ENCODE measurements around the gene MYO5B.

Gene MYO5B

GRCh38 chr18:49961271-49961670 is 233.7 kb downstream of the MYO5B start:
- DNase-seq, result no peak

- DNase-seq, result no peak
Observed at GRCh38 chr18:49960376-49960775, 234.6 kb downstream of the MYO5B start.

- no peak for DNase-seq
Observed at GRCh38 chr18:49959176-49959575, 235.8 kb downstream of the MYO5B start.

GRCh38 chr18:49955263-49955662 is 239.7 kb downstream of the MYO5B start:
- no peak for DNase-seq

GRCh38 chr18:49953391-49953790 is 241.6 kb downstream of the MYO5B start:
- no peak for DNase-seq

GRCh38 chr18:49949951-49950395 is 245.0 kb downstream of the MYO5B start:
- DNase-seq, result no peak

- no peak for DNase-seq
Observed at GRCh38 chr18:49948975-49949374, 246.0 kb downstream of the MYO5B start.

- no peak for DNase-seq
Observed at GRCh38 chr18:49944663-49945062, 250.3 kb downstream of the MYO5B start.

GRCh38 chr18:49936821-49937220 is 258.1 kb downstream of the MYO5B start:
- DNase-seq, result no peak

GRCh38 chr18:49935215-49935614 is 259.7 kb downstream of the MYO5B start:
- no peak for DNase-seq

GRCh38 chr18:49934457-49934856 is 260.5 kb downstream of the MYO5B start:
- no peak for DNase-seq

- no peak for DNase-seq
Observed at GRCh38 chr18:49933530-49934128, 261.3 kb downstream of the MYO5B start.

- DNase-seq, result no peak
Observed at GRCh38 chr18:49931760-49932159, 263.2 kb downstream of the MYO5B start.

- no peak for DNase-seq
Observed at GRCh38 chr18:49931179-49931578, 263.8 kb downstream of the MYO5B start.

- DNase-seq, result no peak
Observed at GRCh38 chr18:49926106-49926745, 268.7 kb downstream of the MYO5B start.

- DNase-seq, result no peak
Observed at GRCh38 chr18:49924293-49924983, 270.5 kb downstream of the MYO5B start.

GRCh38 chr18:49922228-49922627 is 272.7 kb downstream of the MYO5B start:
- no peak for DNase-seq

- no peak for DNase-seq
Observed at GRCh38 chr18:49921318-49921985, 273.5 kb downstream of the MYO5B start.

- no peak for DNase-seq
Observed at GRCh38 chr18:49920731-49921130, 274.2 kb downstream of the MYO5B start.

- no peak for DNase-seq
Observed at GRCh38 chr18:49917742-49918141, 277.2 kb downstream of the MYO5B start.

GRCh38 chr18:49915352-49915751 is 279.6 kb downstream of the MYO5B start:
- DNase-seq, result no peak

- no peak for DNase-seq
Observed at GRCh38 chr18:49913221-49913620, 281.7 kb downstream of the MYO5B start.

GRCh38 chr18:49911427-49911826 is 283.5 kb downstream of the MYO5B start:
- DNase-seq, result no peak

GRCh38 chr18:49910986-49911385 is 284.0 kb downstream of the MYO5B start:
- DNase-seq, result no peak
